SJSA1 (cell line): ENCODE results near the gene SYT12. TPM values are rescaled to one million over a fixed set of nuclear protein-coding genes. Genes with fewer than 3 reads are reported as not detected.
"Not testable (repeated sequence)": the region's sequence is repeated elsewhere in the genome, so short reads cannot be mapped to it uniquely, and the experiment has no call there.

Experiments
- DNase-seq, 2 experiments: peaks; one replicate each; pipeline ENCODE4 v3.0.0-alpha.2; 2015 to 2020; ENCODE audit warnings: low spot score in 2 of 2, low read depth in 1 of 2
- H3K27ac ChIP-seq: fragments of 250-450 bp; sonication (Bioruptor Pico); 2 replicates; pipeline ENCODE4 v1.5.1; 2020; ENCODE audit warnings: mild to moderate bottlenecking, moderate library complexity
- H3K27me3 ChIP-seq: fragments of 250-450 bp; sonication (Bioruptor Pico); replicated peaks from 2 replicates; pipeline ENCODE4 v1.5.1; 2020; ENCODE audit warnings: mild to moderate bottlenecking, moderate library complexity
- H3K36me3 ChIP-seq: fragments of 250-450 bp; sonication (Bioruptor Pico); 2 replicates; pipeline ENCODE4 v1.5.1; 2020; ENCODE audit warnings: mild to moderate bottlenecking
- H3K4me1 ChIP-seq: fragments of 250-450 bp; sonication (Bioruptor Pico); replicated peaks from 2 replicates; pipeline ENCODE4 v1.6.1; 2021; ENCODE audit warnings: mild to moderate bottlenecking
- H3K4me3 ChIP-seq: fragments of 250-450 bp; sonication (Bioruptor Pico); 2 replicates; pipeline ENCODE4 v1.5.1; 2020; ENCODE audit warnings: mild to moderate bottlenecking
- H3K9me3 ChIP-seq: fragments of 250-450 bp; sonication (Bioruptor Pico); replicated peaks from 2 replicates; pipeline ENCODE4 v1.5.1; 2020; ENCODE audit warnings: mild to moderate bottlenecking
- total RNA-seq: library from RNA; depleted of rRNA; stranded (reverse); fragments of >200 nt; shearing (Covaris generic); gene quantifications from 2 replicates; pipeline ENCODE4 v1.2.3, GENCODE V29; 2014

The SYT12 gene
- total RNA-seq, 1 experiment from 2014 or later, result 0.29 TPM

DNA sequence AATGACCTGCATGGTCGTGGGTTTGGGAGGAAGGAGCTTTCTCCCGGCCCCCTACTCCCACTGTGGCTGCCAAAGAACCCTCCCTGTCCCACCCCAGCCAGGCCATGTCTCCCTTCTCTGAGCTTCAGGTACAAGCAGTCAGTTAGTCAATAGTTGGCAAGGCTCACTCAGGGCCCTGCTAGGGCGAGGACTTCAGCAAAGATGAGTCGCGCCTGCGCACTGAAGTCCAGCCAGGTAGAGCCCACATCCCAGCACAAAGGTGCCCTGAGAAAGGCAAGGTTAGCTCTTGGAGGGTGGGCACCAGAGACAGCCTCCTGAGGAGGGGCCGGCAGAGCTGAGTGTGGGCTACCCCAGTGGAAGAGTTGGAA lies 36.8 kb upstream of the SYT12 start:
- Histone ChIP-seq H3K36me3 (no peaks in the 10 kb centered on the region), H3K27me3 (no peaks in the 10 kb centered on the region), H3K27ac (no peak overlapping the region), H3K9me3 (no peaks in the 10 kb centered on the region), H3K4me1 (peaks cover 30% of the 10 kb centered on the region), H3K4me3 (no peak overlapping the region)
- DNase-seq, result no peak

GRCh38 chr11:66987158-66987620 lies 35.7 kb upstream of the SYT12 start:
- H3K27me3 ChIP-seq, result no peaks in the 10 kb centered on the region

GRCh38 chr11:66987924-66988637 lies 34.9 kb upstream of the SYT12 start:
- H3K9me3 ChIP-seq, result no peaks in the 10 kb centered on the region
- no peak overlapping the region for H3K27ac ChIP-seq
- no peaks in the 10 kb centered on the region for H3K27me3 ChIP-seq
- peaks cover 14% of the 10 kb centered on the region for H3K4me1 ChIP-seq
- no peak for DNase-seq
- H3K36me3 ChIP-seq, result no peaks in the 10 kb centered on the region
- no peak overlapping the region for H3K4me3 ChIP-seq

More at GRCh38 chr11:66987158-66987620, 35.7 kb upstream of the SYT12 start:
- DNase-seq, result peak in 1 of 2 experiments; percentile 62
- Histone ChIP-seq H3K4me3 (no peak overlapping the region), H3K4me1 (peaks cover 22% of the 10 kb centered on the region), H3K27ac (no peak overlapping the region), H3K9me3 (no peaks in the 10 kb centered on the region), H3K36me3 (no peaks in the 10 kb centered on the region)

- not testable (repeated sequence) for H3K27me3 ChIP-seq, H3K4me3 ChIP-seq, H3K9me3 ChIP-seq, H3K27ac ChIP-seq, H3K36me3 ChIP-seq, DNase-seq
- H3K4me1 ChIP-seq, result peaks cover 14% of the 10 kb centered on the region
Measured at GRCh38 chr11:66988741-66989140, 34.2 kb upstream of the SYT12 start.

GRCh38 chr11:66989360-66989759 lies 33.6 kb upstream of the SYT12 start:
- not testable (repeated sequence) for H3K27me3 ChIP-seq, DNase-seq, H3K4me3 ChIP-seq, H3K27ac ChIP-seq, H3K36me3 ChIP-seq, H3K9me3 ChIP-seq
- H3K4me1 ChIP-seq, result peaks cover 11% of the 10 kb centered on the region

- H3K4me3 ChIP-seq, result no peak overlapping the region
- H3K4me1 ChIP-seq, result peaks cover 18% of the 10 kb centered on the region
- no peak for DNase-seq
- no peak overlapping the region for H3K27ac ChIP-seq
- H3K9me3 ChIP-seq, result no peaks in the 10 kb centered on the region
- no peaks in the 10 kb centered on the region; the same call in 1 of the 2 replicates for H3K27me3 ChIP-seq
- no peaks in the 10 kb centered on the region for H3K36me3 ChIP-seq
Measured at GRCh38 chr11:66992041-66992440, 30.9 kb upstream of the SYT12 start.

GRCh38 chr11:66996609-66997273 lies 26.2 kb upstream of the SYT12 start:
- Histone ChIP-seq H3K4me3 (no peak overlapping the region), H3K4me1 (peaks cover 18% of the 10 kb centered on the region), H3K27me3 (no peaks in the 10 kb centered on the region; the same call in 1 of the 2 replicates), H3K9me3 (no peaks in the 10 kb centered on the region), H3K27ac (0 out of 2 replicates have a peak overlapping the region, but pooled peaks have one; percentile 4), H3K36me3 (no peaks in the 10 kb centered on the region)
- peak; percentile 91 to 92 for DNase-seq

GRCh38 chr11:66999555-66999954 lies 23.4 kb upstream of the SYT12 start:
- H3K4me3 ChIP-seq, result no peak overlapping the region
- H3K27ac ChIP-seq, result no peak overlapping the region
- no peaks in the 10 kb centered on the region for H3K9me3 ChIP-seq
- H3K36me3 ChIP-seq, result no peaks in the 10 kb centered on the region
- peaks cover 18% of the 10 kb centered on the region for H3K4me1 ChIP-seq
- DNase-seq, result no peak
- no peaks in the 10 kb centered on the region for H3K27me3 ChIP-seq

GRCh38 chr11:67001332-67001731 lies 21.6 kb upstream of the SYT12 start:
- no peaks in the 10 kb centered on the region for H3K36me3 ChIP-seq
- no peaks in the 10 kb centered on the region for H3K27me3 ChIP-seq
- no peak for DNase-seq
- H3K27ac ChIP-seq, result no peak overlapping the region
- H3K9me3 ChIP-seq, result no peaks in the 10 kb centered on the region
- H3K4me1 ChIP-seq, result peaks cover 14% of the 10 kb centered on the region
- no peak overlapping the region for H3K4me3 ChIP-seq

GRCh38 chr11:67002297-67002913 lies 20.5 kb upstream of the SYT12 start:
- peaks cover 4% of the 10 kb centered on the region for H3K4me1 ChIP-seq
- H3K36me3 ChIP-seq, result no peaks in the 10 kb centered on the region
- H3K4me3 ChIP-seq, result no peak overlapping the region
- no peak for DNase-seq
- no peaks in the 10 kb centered on the region for H3K9me3 ChIP-seq
- no peaks in the 10 kb centered on the region for H3K27me3 ChIP-seq
- H3K27ac ChIP-seq, result no peak overlapping the region

GRCh38 chr11:67002921-67003411 lies 20.0 kb upstream of the SYT12 start:
- no peaks in the 10 kb centered on the region for H3K36me3 ChIP-seq
- no peak overlapping the region for H3K27ac ChIP-seq
- H3K27me3 ChIP-seq, result no peaks in the 10 kb centered on the region
- no peaks in the 10 kb centered on the region for H3K9me3 ChIP-seq
- H3K4me3 ChIP-seq, result no peak overlapping the region
- no peaks in the 10 kb centered on the region; the same call in 1 of the 2 replicates for H3K4me1 ChIP-seq
- no peak for DNase-seq

DNA sequence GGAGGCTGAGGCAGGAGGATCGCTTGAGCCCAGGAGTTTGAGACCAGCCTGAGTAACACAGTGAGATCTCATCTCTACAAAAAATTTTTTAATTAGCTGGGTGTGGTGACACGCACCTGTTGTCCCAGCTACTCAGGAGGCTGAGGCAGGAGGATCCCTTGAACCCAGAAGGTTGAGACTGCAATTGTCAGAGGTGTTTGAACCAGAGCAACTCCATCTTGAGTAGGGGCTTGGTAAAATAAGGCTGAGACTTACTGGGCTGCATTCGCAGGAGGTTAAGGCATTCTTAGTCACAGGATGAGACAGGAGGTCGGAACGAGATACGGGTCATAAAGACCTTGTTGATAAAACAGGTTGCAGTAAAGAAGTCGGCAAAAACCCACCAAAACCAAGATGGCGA lies 17.7 kb upstream of the SYT12 start:
- H3K9me3 ChIP-seq, H3K27me3 ChIP-seq, H3K36me3 ChIP-seq, H3K4me1 ChIP-seq, DNase-seq, H3K4me3 ChIP-seq, H3K27ac ChIP-seq: not testable (repeated sequence)

GRCh38 chr11:67006029-67006884 lies 16.7 kb upstream of the SYT12 start:
- H3K9me3 ChIP-seq, result no peaks in the 10 kb centered on the region
- H3K4me1 ChIP-seq, result no peaks in the 10 kb centered on the region; the same call in 1 of the 2 replicates
- no peak overlapping the region for H3K4me3 ChIP-seq
- H3K27me3 ChIP-seq, result no peaks in the 10 kb centered on the region
- no peaks in the 10 kb centered on the region for H3K36me3 ChIP-seq
- no peak overlapping the region for H3K27ac ChIP-seq
- peak in 1 of 2 experiments; percentile 51 for DNase-seq
